Immature natural killer cell (primary cell): ENCODE measurements around the gene INA. TPM values are rescaled to one million over a fixed set of nuclear protein-coding genes. Genes with fewer than 3 reads are reported as not detected.
A peak's percentile ranks its signal among the peaks of the same experiment; 100 is the strongest.
"Not testable (repeated sequence)": the region's sequence is repeated elsewhere in the genome, so short reads cannot be mapped to it uniquely, and the experiment has no call there.

Experiments
- DNase-seq, 3 donors: peaks; one replicate each; pipeline ENCODE4 v3.0.0; 2022; ENCODE audit warnings: mixed read lengths in 1 of 3
- H3K27ac Mint-ChIP-seq, 6 donors: one replicate each; pipeline ENCODE4 v1.8.0; 2020; ENCODE audit warnings: mixed read lengths in 6 of 6, mild to moderate bottlenecking in 5 of 6, inconsistent platforms in 4 of 6, moderate library complexity in 3 of 6
- H3K27me3 Mint-ChIP-seq, 3 donors: one replicate each; pipeline ENCODE4 v1.8.0; 2020 to 2021; ENCODE audit warnings: low read depth in 3 of 3, mild to moderate bottlenecking in 3 of 3, mixed read lengths in 3 of 3, moderate library complexity in 3 of 3, inconsistent platforms in 1 of 3
- H3K36me3 Mint-ChIP-seq, 3 donors: one replicate each; pipeline ENCODE4 v1.8.0; 2020; ENCODE audit warnings: mixed read lengths in 3 of 3, inconsistent platforms in 2 of 3, mild to moderate bottlenecking in 2 of 3
- H3K4me1 Mint-ChIP-seq, 2 donors: one replicate each; pipeline ENCODE4 v1.8.0; 2020; ENCODE audit warnings: inconsistent platforms in 2 of 2, mild to moderate bottlenecking in 2 of 2, mixed read lengths in 2 of 2, moderate library complexity in 1 of 2
- H3K4me3 Mint-ChIP-seq, 5 donors: one replicate each; pipeline ENCODE4 v1.8.0; 2020; ENCODE audit warnings: mild to moderate bottlenecking in 5 of 5, mixed read lengths in 5 of 5, inconsistent platforms in 3 of 5, moderate library complexity in 3 of 5
- H3K9me3 Mint-ChIP-seq, 6 donors: one replicate each; pipeline ENCODE4 v1.8.0; 2020; ENCODE audit warnings: mild to moderate bottlenecking in 6 of 6, mixed read lengths in 6 of 6, inconsistent platforms in 4 of 6, moderate library complexity in 3 of 6
- polyA plus RNA-seq, 3 donors: library from polyadenylated mRNA; unstranded; fragments of 300-500 nt; fragmentation: Illumina TruSeq; gene quantifications; one replicate each; pipeline ENCODE4 v1.2.3, GENCODE V29; 2021

The INA gene
- polyA plus RNA-seq, 3 donors from 2014 or later: not detected

DNA sequence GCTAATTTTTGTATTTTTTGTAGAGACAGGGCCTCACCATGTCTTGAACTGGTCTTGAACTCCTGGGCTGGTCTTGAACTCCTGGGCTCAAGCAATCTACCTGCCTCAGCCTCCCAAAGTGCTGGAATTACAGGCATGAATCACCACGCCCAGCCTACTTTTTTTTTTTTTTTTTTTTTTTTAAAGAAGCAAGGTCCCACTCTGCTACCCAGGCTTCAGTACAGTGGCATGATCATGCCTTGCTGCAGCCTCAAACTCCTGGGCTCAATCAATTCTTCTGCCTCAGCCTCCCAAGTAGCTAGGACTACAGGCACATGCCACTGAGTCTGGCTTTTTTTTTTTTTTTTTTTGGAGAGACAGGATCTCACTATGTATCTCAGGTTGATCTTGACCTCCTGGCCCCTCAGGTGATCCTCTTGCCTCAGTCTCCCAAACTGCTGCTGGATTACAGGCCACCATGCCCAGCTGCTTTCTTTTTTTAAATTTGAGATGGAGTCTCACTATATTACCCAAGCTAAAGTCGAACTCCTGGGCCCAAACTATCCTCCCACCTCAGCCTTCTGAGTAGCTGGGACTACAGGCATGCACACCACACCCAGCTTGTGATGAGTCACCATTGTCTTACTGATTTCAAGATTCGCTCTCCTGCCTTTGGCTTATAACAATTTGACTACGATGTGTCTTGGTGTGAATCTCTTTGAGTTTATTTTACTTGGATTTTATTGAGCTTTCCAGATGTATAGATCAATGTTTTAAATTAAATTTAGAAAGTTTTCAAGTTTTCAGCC, 22.2 kb upstream of the INA start:
- peaks cover 16 to 32% (median 31%) of the 10 kb centered on the region in 3 donors for H3K27me3 Mint-ChIP-seq
- peaks cover 0 to 5% of the 10 kb centered on the region in 2 donors for H3K4me1 Mint-ChIP-seq
- no peak for DNase-seq
- no peak overlapping the region for H3K27ac Mint-ChIP-seq
- no peaks in the 10 kb centered on the region for H3K36me3 Mint-ChIP-seq
- no peak overlapping the region for H3K4me3 Mint-ChIP-seq
- peaks cover 1 to 8% (median 5%) of the 10 kb centered on the region in 6 donors for H3K9me3 Mint-ChIP-seq

DNA sequence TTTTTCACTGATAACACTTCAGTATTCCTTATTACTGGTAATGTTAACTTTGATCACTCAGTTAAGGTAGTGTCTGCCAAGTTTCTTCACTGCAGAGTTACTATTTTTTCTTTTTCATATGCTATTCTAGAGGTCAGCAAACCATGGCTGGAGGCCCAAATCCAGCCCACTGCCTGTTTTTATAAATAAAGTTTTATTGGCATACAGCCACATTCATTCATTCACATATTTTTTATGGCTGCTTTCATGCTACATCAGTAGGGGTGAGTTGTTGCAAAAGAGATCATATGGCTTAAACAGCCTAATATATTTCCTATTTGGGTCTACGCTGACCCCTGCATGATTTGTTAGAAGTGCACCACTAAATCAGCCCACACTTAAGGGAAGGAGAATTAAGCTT, 20.3 kb upstream of the INA start:
- H3K4me1 Mint-ChIP-seq: no peaks in the 10 kb centered on the region
- H3K4me3 Mint-ChIP-seq: no peak overlapping the region
- H3K36me3 Mint-ChIP-seq: no peaks in the 10 kb centered on the region
- H3K27ac Mint-ChIP-seq: no peak overlapping the region
- DNase-seq: no peak
- H3K27me3 Mint-ChIP-seq: peaks cover 12 to 18% (median 14%) of the 10 kb centered on the region in 3 donors
- H3K9me3 Mint-ChIP-seq: no peaks in the 10 kb centered on the region

DNA sequence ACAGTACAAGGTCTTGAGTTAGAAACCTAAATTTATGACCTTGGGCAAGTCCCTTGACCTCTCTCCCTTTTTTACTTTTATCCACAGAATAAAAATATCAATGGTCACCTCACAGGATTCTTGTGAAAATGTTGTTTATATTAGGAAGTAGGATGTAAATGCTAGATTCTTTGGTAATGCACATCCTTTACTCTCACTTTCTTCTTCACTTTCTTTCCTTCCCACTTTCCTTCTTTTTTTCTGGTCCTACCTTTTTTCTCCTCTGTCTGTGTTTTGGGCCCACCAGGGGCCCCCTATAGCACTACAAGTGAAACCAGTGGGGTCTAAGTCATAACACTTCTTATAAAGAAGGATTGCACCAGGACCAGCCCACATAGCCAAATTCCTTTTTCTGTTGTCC, 19.1 kb upstream of the INA start:
- Mint-ChIP-seq H3K4me1 (no peaks in the 10 kb centered on the region), H3K9me3 (no peaks in the 10 kb centered on the region), H3K27me3 (peaks cover 6 to 14% (median 9%) of the 10 kb centered on the region in 3 donors), H3K27ac (no peak overlapping the region), H3K36me3 (no peaks in the 10 kb centered on the region), H3K4me3 (no peak overlapping the region)
- no peak for DNase-seq

DNA sequence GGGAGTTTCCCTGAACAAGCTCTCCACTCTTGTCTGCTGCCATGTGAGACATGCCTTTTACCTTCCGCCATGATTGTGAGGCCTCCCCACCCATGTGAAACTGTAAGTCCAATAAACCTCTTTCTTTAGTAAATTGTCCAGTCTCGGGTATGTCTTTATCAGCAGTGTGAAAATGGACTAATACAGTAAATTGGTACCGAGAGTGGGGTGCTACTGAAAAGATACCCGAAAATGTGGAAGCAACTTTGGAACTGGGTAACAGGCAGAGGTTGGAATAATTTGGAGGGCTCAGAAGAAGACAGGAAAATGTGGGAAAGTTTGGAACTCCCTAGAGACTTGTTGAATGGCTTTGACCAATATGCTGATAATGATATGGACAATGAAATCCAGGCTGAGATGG, 18.0 kb upstream of the INA start:
- not testable (repeated sequence) for H3K4me3 Mint-ChIP-seq, H3K27ac Mint-ChIP-seq, DNase-seq, H3K4me1 Mint-ChIP-seq, H3K36me3 Mint-ChIP-seq, H3K9me3 Mint-ChIP-seq
- peaks cover 6 to 23% (median 12%) of the 10 kb centered on the region in 3 donors for H3K27me3 Mint-ChIP-seq

DNA sequence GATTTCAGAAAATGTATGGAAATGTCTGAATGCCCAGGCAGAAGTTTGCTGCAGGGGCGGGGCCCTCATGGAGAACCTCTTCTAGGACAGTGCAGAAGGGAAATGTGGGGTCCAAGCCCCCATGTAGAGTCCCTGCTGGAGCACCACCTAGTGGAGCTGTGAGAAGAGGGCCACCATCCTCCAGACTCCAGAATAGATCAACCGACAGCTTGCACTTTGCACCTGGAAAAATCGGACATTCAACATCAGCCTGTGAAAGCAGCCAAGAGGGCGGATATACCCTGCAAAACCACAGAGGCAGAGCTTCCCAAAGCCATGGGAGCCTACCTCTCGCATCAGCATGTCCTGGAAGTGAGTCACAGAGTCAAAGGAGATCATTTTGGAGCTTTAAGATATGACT, 16.9 kb upstream of the INA start:
- no peaks in the 10 kb centered on the region for H3K36me3 Mint-ChIP-seq
- H3K9me3 Mint-ChIP-seq: no peaks in the 10 kb centered on the region
- H3K27me3 Mint-ChIP-seq: peaks cover 4 to 21% (median 8%) of the 10 kb centered on the region in 3 donors
- no peaks in the 10 kb centered on the region for H3K4me1 Mint-ChIP-seq
- no peak overlapping the region for H3K4me3 Mint-ChIP-seq
- DNase-seq: no peak
- no peak overlapping the region for H3K27ac Mint-ChIP-seq

DNA sequence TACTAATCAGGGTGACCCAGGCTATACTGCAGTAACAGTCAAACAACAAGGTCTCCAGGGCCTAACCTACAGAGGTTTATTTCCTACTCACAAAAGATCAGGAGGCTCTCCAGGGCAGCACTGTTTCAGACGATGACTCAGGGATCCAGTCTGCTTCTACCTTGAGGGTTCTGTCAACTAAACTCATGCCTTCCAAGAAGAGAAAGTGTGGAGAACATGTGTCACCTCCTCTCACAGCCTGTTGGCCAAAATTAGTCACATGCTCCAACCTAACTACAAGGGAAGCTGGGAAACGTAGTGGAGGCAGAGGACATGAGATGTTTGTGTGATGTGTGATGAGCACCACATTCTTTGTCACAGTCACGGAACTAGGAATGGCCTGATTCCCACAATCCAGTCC, 14.7 kb upstream of the INA start:
- DNase-seq: no peak
- Mint-ChIP-seq H3K27ac (no peak overlapping the region), H3K9me3 (peaks cover 0 to 3% (median 0%) of the 10 kb centered on the region in 6 donors), H3K27me3 (peaks cover 6 to 21% (median 8%) of the 10 kb centered on the region in 3 donors), H3K36me3 (no peaks in the 10 kb centered on the region), H3K4me3 (no peak overlapping the region), H3K4me1 (no peaks in the 10 kb centered on the region)

DNA sequence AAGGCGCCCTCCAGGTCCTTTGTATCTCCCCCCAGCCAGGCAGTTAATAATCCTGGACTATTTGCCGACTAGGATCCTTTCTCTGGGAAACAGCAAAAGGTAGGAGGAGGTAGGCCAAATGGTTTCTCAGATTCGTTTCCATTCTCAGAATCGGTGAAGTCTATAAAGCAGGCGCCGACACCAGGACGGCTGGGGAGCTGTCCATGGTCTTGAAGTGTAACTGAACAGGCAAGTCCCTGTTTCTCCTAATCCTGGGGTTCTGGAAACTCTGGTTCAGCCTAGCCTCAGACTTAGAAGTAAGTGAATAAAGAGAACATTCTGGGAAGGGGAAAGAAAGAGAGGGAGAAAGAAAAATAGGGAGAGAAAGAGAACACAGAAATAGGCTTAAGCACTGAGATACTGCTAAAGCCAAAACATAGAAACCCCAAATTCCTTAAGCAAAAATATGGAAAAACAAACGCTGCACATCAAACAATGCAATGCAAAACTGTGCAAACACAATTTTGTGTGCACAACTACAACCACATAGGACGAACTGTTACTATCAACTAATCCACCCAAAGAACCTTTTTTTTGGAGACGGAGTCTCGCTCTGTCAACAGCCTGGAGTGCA, 11.1 kb upstream of the INA start:
- Mint-ChIP-seq H3K4me3 (no peak overlapping the region), H3K9me3 (peaks cover 0 to 3% (median 0%) of the 10 kb centered on the region in 6 donors), H3K4me1 (no peaks in the 10 kb centered on the region), H3K36me3 (no peaks in the 10 kb centered on the region), H3K27ac (no peak overlapping the region), H3K27me3 (peaks cover 3 to 18% (median 6%) of the 10 kb centered on the region in 3 donors)
- DNase-seq: peak in 1 of 3 donors; percentile 26

DNA sequence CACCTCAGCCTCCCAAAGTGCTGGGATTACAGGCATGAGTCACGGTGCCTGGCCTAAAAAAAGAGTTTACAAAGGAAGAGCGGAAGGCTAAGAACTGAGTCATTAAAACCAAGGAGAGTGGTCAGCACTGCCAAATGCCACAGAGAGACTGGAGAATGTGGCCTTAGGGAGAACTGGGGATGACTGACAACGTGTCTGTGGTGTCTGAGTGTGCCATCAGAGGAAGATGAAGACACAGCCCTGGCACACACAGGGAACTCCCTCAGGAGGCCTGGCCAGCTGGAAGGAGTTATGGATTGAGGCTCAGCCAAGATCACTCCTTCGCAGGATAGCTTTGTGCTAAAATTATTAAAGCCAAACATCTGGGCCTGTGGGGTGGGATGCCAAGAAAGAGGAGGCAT, 3.9 kb upstream of the INA start:
- H3K27ac Mint-ChIP-seq: no peak overlapping the region
- H3K27me3 Mint-ChIP-seq: peaks cover 6 to 20% (median 19%) of the 10 kb centered on the region in 3 donors
- DNase-seq: no peak
- no peaks in the 10 kb centered on the region for H3K4me1 Mint-ChIP-seq
- no peak overlapping the region for H3K4me3 Mint-ChIP-seq
- H3K36me3 Mint-ChIP-seq: no peaks in the 10 kb centered on the region
- peaks cover 0 to 5% (median 0%) of the 10 kb centered on the region in 6 donors for H3K9me3 Mint-ChIP-seq

DNA sequence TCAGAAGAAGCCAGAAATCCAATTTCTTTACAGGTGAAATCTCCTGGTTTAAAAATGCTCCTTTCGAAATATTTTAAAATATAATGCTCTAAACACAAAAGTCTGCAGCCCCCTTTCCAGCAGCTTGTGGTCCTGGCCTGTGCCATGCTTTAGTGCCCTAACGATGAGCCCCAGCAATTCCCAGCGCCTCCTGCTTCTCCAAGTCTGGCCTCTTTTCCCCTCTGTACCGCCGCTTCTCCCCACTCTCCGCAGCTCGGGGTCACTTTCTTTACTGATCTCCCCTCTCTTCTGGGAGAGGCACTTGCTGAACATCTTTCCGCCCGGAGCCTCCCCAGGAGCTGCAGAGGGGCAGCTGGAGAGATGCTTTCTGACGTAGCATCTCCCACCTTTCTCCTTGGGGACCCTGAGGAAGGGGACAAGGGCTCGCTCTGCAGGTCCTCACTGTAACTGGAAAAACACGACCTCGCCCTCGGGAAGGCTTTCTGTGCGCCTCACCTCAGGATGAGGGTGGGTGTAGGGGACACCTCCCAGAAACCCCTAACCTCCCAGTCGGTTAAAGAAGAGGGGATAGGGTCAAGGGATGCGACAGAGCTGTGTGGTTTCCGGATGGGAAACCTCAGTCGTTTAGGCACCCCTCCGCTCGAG, 565 bp upstream of the INA start:
- H3K4me3 Mint-ChIP-seq: no peak overlapping the region
- peaks cover 21 to 35% (median 34%) of the 10 kb centered on the region in 3 donors for H3K27me3 Mint-ChIP-seq
- DNase-seq: no peak
- peaks cover 3 to 6% of the 10 kb centered on the region in 2 donors for H3K4me1 Mint-ChIP-seq
- H3K9me3 Mint-ChIP-seq: peaks cover 0 to 8% (median 5%) of the 10 kb centered on the region in 6 donors
- H3K27ac Mint-ChIP-seq: no peak overlapping the region
- peaks cover 0 to 7% (median 0%) of the 10 kb centered on the region in 3 donors for H3K36me3 Mint-ChIP-seq

DNA sequence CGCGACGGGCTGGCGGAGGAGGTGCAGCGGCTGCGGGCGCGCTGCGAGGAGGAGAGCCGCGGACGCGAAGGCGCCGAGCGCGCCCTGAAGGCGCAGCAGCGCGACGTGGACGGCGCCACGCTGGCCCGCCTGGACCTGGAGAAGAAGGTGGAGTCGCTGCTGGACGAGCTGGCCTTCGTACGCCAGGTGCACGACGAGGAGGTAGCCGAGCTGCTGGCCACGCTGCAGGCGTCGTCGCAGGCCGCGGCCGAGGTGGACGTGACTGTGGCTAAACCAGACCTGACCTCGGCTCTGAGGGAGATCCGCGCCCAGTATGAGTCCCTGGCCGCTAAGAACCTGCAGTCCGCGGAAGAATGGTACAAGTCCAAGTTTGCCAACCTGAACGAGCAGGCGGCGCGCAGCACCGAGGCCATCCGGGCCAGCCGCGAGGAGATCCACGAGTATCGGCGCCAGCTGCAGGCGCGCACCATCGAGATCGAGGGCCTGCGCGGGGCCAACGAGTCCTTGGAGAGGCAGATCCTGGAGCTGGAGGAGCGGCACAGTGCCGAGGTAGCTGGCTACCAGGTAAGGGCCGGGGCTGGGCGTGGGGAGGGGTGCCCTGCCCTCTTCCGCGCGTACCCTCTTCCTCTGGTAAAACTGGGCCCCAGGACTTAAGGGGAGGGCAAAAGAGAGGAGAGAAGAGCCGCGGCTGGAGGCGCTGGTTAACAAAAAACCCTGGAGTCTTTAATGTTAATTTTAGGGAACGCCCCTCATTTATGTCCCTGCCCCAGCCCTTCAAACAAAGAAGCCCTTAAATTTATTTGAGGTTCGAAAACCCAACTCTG, 987 bp downstream of the INA start:
- H3K4me3 Mint-ChIP-seq: no peak overlapping the region
- peaks cover 0 to 7% (median 0%) of the 10 kb centered on the region in 3 donors for H3K36me3 Mint-ChIP-seq
- H3K27ac Mint-ChIP-seq: no peak overlapping the region
- no peak for DNase-seq
- peaks cover 24 to 35% (median 33%) of the 10 kb centered on the region in 3 donors for H3K27me3 Mint-ChIP-seq
- H3K9me3 Mint-ChIP-seq: peaks cover 0 to 8% (median 5%) of the 10 kb centered on the region in 6 donors
- H3K4me1 Mint-ChIP-seq: peaks cover 3 to 6% of the 10 kb centered on the region in 2 donors

DNA sequence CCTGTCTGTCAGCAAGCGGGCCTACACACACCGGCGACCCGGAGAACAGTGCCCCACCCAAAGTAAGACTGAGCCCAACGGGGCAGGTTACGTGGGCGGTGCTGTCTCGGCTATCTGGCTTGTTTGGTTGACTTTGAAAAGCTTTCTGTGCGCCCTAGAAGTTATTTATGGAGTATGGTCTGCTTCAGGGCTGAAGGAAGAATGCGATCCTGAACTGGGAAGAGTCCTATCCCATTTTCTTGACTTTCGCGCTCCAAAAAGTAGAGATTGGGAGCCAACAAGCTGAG, 1.5 kb downstream of the INA start:
- Mint-ChIP-seq H3K27me3 (peaks cover 24 to 36% (median 35%) of the 10 kb centered on the region in 3 donors), H3K4me1 (peaks cover 3 to 6% of the 10 kb centered on the region in 2 donors)

DNA sequence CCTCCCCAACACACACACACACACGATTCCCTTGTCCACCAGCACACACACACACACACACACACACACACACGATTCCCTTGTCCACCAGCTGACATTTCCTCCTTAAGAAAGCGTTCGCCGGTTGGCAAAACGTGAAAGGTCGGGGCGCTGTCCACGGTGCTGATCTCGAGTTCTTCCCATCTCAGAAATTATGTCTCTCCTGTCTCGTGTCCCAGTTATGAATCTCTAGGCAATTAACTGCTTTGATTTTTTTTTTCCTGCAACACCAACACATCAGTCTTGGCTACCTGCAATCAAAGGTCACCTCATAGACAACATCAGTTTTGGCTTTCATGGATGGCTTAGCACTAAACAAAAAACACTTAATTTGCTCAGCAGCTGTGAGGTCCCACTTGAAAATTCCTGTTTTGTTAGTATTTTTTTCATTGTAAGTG, 1.9 kb downstream of the INA start:
- H3K27me3 Mint-ChIP-seq: peaks cover 24 to 36% (median 33%) of the 10 kb centered on the region in 3 donors
- no peak overlapping the region for H3K27ac Mint-ChIP-seq
- H3K4me1 Mint-ChIP-seq: peaks cover 3 to 6% of the 10 kb centered on the region in 2 donors
- H3K4me3 Mint-ChIP-seq: peak overlapping the region in 3 of 5 donors; percentile 49 to 56 (median 54)
- DNase-seq: peak in 2 of 3 donors; percentile 10 to 14
- peaks cover 0 to 7% (median 0%) of the 10 kb centered on the region in 3 donors for H3K36me3 Mint-ChIP-seq
- peaks cover 0 to 8% (median 5%) of the 10 kb centered on the region in 6 donors for H3K9me3 Mint-ChIP-seq

More for the DNA sequence above, 1.5 kb downstream of the INA start:
- H3K4me3 Mint-ChIP-seq: no peak overlapping the region
- no peak overlapping the region for H3K27ac Mint-ChIP-seq
- peaks cover 0 to 7% (median 0%) of the 10 kb centered on the region in 3 donors for H3K36me3 Mint-ChIP-seq
- no peak for DNase-seq
- H3K9me3 Mint-ChIP-seq: peaks cover 0 to 8% (median 5%) of the 10 kb centered on the region in 6 donors

DNA sequence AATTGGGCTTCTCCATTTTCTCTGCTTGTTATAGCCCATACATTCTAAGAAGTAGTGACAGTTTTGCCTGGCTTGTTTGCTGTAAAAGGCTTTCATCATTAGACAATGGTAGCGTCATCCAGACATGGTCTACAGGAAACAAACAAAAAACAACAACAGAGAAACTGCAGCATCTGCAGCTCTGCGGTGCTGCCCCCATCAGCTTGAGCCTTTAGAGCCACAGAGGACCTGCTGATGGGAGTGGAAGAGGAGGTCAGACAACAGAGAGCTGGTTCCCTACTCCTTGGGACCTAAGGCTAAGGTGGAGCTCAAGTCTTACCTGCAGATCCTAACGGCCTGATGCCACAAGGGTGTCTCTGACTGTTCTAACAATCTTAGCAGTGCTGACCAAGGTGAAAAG, 3.1 kb downstream of the INA start:
- H3K27me3 Mint-ChIP-seq: peaks cover 24 to 38% (median 36%) of the 10 kb centered on the region in 3 donors
- peaks cover 3 to 6% of the 10 kb centered on the region in 2 donors for H3K4me1 Mint-ChIP-seq
- H3K27ac Mint-ChIP-seq: no peak overlapping the region
- H3K9me3 Mint-ChIP-seq: peaks cover 0 to 8% (median 5%) of the 10 kb centered on the region in 6 donors
- no peak for DNase-seq
- no peak overlapping the region for H3K4me3 Mint-ChIP-seq
- H3K36me3 Mint-ChIP-seq: peaks cover 0 to 7% (median 0%) of the 10 kb centered on the region in 3 donors
